ENCODE measurements around the gene HDAC10.

Gene HDAC10

DNA sequence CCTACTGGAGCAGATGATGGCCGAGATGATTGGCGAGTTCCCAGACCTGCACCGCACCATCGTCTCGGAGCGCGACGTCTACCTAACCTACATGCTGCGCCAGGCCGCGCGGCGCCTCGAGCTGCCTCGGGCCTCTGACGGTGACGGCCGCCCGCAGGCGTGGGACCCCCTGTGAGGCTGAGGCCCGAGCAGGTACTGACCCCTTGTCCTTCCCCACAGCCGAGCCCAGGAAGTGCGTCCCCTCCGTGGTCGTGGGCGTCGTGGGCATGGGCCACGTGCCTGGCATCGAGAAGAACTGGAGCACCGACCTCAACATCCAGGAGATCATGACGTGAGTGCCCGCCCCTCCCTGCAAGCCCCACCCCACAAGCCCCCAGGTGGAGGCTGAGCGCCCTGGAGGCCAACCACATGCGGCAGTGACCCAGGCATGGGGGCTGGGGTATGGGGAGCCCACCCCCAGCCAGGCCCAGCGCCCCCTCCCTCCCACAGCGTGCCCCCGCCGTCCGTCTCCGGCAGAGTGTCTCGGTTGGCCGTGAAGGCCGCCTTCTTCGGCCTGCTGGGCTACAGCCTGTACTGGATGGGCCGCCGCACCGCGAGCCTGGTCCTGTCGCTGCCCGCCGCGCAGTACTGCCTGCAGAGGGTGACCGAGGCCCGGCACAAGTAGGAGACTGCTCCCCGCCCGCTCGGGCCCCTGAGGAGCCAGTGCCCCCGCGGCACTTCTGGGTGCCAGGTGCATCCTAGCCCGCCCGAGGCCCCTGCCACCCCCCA lies 53.0 kb downstream of the HDAC10 start:
- TF ChIP-seq, protein P1, sequence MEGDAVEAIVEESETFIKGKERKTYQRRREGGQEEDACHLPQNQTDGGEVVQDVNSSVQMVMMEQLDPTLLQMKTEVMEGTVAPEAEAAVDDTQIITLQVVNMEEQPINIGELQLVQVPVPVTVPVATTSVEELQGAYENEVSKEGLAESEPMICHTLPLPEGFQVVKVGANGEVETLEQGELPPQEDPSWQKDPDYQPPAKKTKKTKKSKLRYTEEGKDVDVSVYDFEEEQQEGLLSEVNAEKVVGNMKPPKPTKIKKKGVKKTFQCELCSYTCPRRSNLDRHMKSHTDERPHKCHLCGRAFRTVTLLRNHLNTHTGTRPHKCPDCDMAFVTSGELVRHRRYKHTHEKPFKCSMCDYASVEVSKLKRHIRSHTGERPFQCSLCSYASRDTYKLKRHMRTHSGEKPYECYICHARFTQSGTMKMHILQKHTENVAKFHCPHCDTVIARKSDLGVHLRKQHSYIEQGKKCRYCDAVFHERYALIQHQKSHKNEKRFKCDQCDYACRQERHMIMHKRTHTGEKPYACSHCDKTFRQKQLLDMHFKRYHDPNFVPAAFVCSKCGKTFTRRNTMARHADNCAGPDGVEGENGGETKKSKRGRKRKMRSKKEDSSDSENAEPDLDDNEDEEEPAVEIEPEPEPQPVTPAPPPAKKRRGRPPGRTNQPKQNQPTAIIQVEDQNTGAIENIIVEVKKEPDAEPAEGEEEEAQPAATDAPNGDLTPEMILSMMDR (IDR thresholded peaks at IDR 0.05; ENCODE audit: control insufficient read depth, extremely low read depth, insufficient read depth), result no peak
- no peak overlapping the region for H3K4me3 ChIP-seq (ENCODE audit: low read depth, low read length)
- DNase-seq (ENCODE audit: low read depth), result no peak

DNA sequence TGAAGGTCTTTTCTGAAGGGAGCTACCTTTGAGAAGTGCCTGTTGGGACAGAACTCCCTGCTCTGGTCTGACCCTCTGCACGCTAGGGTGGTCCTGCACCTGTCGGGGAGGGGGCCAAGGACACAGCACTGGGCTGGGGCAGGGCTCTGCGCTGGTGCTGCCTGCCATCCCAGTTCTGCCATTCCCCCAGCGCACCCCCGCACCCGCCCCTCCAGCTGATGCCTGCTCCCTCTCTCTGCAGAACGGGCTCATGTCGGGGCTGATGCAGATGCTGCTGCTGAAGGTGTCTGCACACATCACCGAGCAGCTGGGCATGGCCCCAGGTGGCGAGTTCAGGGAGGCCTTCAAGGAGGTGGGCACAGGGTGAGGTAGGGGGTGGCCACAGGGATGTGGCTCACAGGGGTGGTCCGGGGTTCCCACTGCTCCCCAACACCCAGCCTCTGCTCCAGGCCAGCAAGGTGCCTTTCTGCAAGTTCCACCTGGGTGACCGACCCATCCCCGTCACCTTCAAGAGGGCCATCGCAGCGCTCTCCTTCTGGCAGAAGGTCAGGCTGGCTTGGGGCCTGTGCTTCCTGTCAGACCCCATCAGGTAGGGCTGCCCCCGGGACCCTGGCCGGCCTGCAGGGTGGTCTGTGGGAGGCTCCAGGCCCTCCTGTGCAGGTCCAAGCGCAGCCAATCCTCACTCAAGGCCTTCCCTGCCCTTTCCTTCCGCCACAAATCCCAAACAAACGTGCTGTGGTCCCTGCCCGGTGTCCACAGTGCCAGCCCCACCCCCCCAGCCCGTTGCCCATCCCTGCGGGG lies 53.9 kb downstream of the HDAC10 start:
- DNase-seq (ENCODE audit: low read depth), result no peak
- TF ChIP-seq, protein P1 (IDR thresholded peaks at IDR 0.05; ENCODE audit: control insufficient read depth, extremely low read depth, insufficient read depth), result no peak

DNA sequence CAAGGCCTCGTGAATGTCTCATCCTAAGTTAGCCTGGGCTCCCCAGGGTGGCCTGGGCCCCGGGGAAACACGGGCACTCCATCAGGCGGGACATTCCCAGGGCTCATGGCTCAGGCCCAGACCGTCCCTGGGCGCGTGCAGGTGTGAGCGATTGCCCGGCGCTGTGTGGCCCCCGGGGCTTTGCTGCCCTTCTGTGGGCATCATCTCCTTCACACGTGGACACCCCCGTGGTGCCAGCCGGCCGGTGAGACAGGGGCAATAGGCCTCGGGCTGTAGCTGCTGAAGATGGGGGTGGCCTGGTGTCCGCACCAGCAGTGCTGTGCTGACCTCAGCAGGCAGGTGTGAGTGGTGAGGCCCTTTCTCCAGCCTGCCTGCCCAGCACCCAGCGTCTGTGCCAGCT lies 54.8 kb downstream of the HDAC10 start:
- no peak overlapping the region for H3K4me3 ChIP-seq (ENCODE audit: low read depth, low read length)
- DNase-seq (ENCODE audit: low read depth), result no peak
- TF ChIP-seq, protein P1 (IDR thresholded peaks at IDR 0.05; ENCODE audit: control insufficient read depth, extremely low read depth, insufficient read depth), result no peak

More for the DNA sequence above, 53.9 kb downstream of the HDAC10 start:
- H3K4me3 ChIP-seq (ENCODE audit: low read depth, low read length), result no peak overlapping the region

Data from LNCaP clone FGC (cell line).